Gastrocnemius medialis (tissue), 4 donors: ENCODE results near the gene CHCHD6.

Source experiments
- CTCF ChIP-seq, 5 experiments: fragments of 450-650 bp in 3 of 5; fragments of 200-600 bp in 2 of 5; sonication (generic) in 2 of 5; IDR thresholded peaks in 4 of 5; conservative IDR thresholded peaks in 1 of 5; 1 replicate in 4 of 5; 2 replicates in 1 of 5; pipeline ENCODE4 v1.5.1; 2016 to 2019; ENCODE audit warnings: antibody characterized with exemption in 5 of 5, mild to moderate bottlenecking in 3 of 5, moderate library complexity in 3 of 5
- POLR2A ChIP-seq, 2 donors: fragments of 450-650 bp; IDR thresholded peaks; one replicate each; pipeline ENCODE4 v1.6.1; 2017; ENCODE audit warnings: antibody characterized with exemption in 2 of 2, mild to moderate bottlenecking in 2 of 2, moderate library complexity in 2 of 2

GRCh38 chr3:126914226-126914625 is 210.2 kb downstream of the CHCHD6 start:
- TF ChIP-seq POLR2A (IDR thresholded peaks at IDR 0.05) (no peak), CTCF (IDR thresholded peaks at IDR 0.05 in 4 of 5, conservative IDR thresholded peaks at IDR 0.05 in 1 of 5) (no peak)
